Esophagus squamous epithelium (tissue), 5 donors: ENCODE results near the gene SERPINC1. TPM values are rescaled to one million over a fixed set of nuclear protein-coding genes. Genes with fewer than 3 reads are reported as not detected.

Experiments
- DNase-seq: peaks from one replicate; lab custom pipeline; 2025; lab: John Stamatoyannopoulos, UW
- H3K27ac ChIP-seq, 4 donors: fragments of 200-600 bp; sonication (generic); one replicate each; pipeline ENCODE4 v1.5.1; 2016 to 2019; ENCODE audit warnings: mild to moderate bottlenecking in 1 of 4
- H3K27me3 ChIP-seq, 4 donors: fragments of 200-600 bp; sonication (generic); 1 replicate in 3 of 4; 2 replicates in 1 of 4; pipeline versions ENCODE4 v1.5.1 to v1.6.0; 2017 to 2021; ENCODE audit warnings: antibody characterized with exemption in 1 of 4
- H3K36me3 ChIP-seq, 3 donors: fragments of 200-600 bp; sonication (generic); one replicate each; pipeline ENCODE4 v1.5.1; 2016 to 2019
- H3K4me1 ChIP-seq, 3 donors: fragments of 200-600 bp; sonication (generic); one replicate each; pipeline ENCODE4 v1.5.1; 2017 to 2019
- H3K4me3 ChIP-seq, 4 donors: fragments of 200-600 bp; sonication (generic); 1 replicate in 3 of 4; 2 replicates in 1 of 4; pipeline ENCODE4 v1.5.1; 2016 to 2019; ENCODE audit warnings: mild to moderate bottlenecking in 2 of 4, moderate library complexity in 1 of 4
- H3K9me3 ChIP-seq, 3 donors: fragments of 200-600 bp; sonication (generic); one replicate each; pipeline ENCODE4 v1.5.1; 2016 to 2019
- CTCF ChIP-seq, 6 experiments: fragments of 450-650 bp in 4 of 6; fragments of 200-600 bp in 2 of 6; sonication (generic) in 2 of 6; IDR thresholded peaks; one replicate each; pipeline ENCODE4 v1.5.1; 2016 to 2019; ENCODE audit warnings: antibody characterized with exemption in 6 of 6, mild to moderate bottlenecking in 4 of 6, moderate library complexity in 4 of 6
- POLR2A ChIP-seq, 4 donors: fragments of 450-650 bp; IDR thresholded peaks; one replicate each; pipeline ENCODE4 v1.6.1; 2017; ENCODE audit warnings: antibody characterized with exemption in 4 of 4, mild to moderate bottlenecking in 4 of 4, moderate library complexity in 3 of 4
- WGBS, 2 donors: methylation state at CpG; one replicate each; pipeline ENCODE4 v1.1.5; 2018; 5-methylcytosine and 5-hydroxymethylcytosine counted together
- intact Hi-C: fragments of 100-400 bp; cut with DNase I; formaldehyde crosslinking; loops from one replicate; pipeline ENCODE4 v1.15.0; 2022
- total RNA-seq, 4 donors: library from RNA; depleted of rRNA; stranded (reverse); fragments of >200 nt; gene quantifications; one replicate each; pipeline ENCODE4 v1.1.0, GENCODE V29; 2016
- donor health status: DM: yes; HTN: yes; CAD: no.

Gene SERPINC1
- total RNA-seq, 4 donors from 2014 or later: not detected

- DNase-seq: no peak
- Histone ChIP-seq H3K4me1 (no peaks in the 10 kb centered on the region), H3K27ac (no peak overlapping the region), H3K36me3 (no peaks in the 10 kb centered on the region), H3K27me3 (no peaks in the 10 kb centered on the region), H3K4me3 (no peak overlapping the region), H3K9me3 (no peaks in the 10 kb centered on the region)
- 79 to 80% methylated on average over 5 of the region's 5 CpGs for WGBS, 2 donors
- TF ChIP-seq CTCF (IDR thresholded peaks at IDR 0.05): no peak
- TF ChIP-seq POLR2A (IDR thresholded peaks at IDR 0.05): no peak
- intact Hi-C loops: no loop called here
Observed at GRCh38 chr1:173920861-173921260, 3.7 kb upstream of the SERPINC1 start.

- intact Hi-C loops: no loop called here
- H3K4me1 ChIP-seq: no peaks in the 10 kb centered on the region
- no peak overlapping the region for H3K27ac ChIP-seq
- H3K9me3 ChIP-seq: no peaks in the 10 kb centered on the region
- no peaks in the 10 kb centered on the region for H3K36me3 ChIP-seq
- WGBS, 2 donors: 90 to 91% methylated on average over 9 to 10 of the region's 12 CpGs
- no peaks in the 10 kb centered on the region for H3K27me3 ChIP-seq
- TF ChIP-seq POLR2A (IDR thresholded peaks at IDR 0.05) (no peak), CTCF (IDR thresholded peaks at IDR 0.05) (no peak)
- no peak for DNase-seq
- no peak overlapping the region for H3K4me3 ChIP-seq
Observed at GRCh38 chr1:173917635-173918493, 737 bp upstream of the SERPINC1 start.

GRCh38 chr1:173916667-173917066, 460 bp downstream of the SERPINC1 start:
- H3K27me3 ChIP-seq: no peaks in the 10 kb centered on the region
- intact Hi-C loops: no loop called here
- H3K9me3 ChIP-seq: no peaks in the 10 kb centered on the region
- WGBS, 2 donors: 71 to 78% methylated on average over 4 of the region's 4 CpGs
- TF ChIP-seq POLR2A (IDR thresholded peaks at IDR 0.05) (no peak), CTCF (IDR thresholded peaks at IDR 0.05) (no peak)
- no peak overlapping the region for H3K4me3 ChIP-seq
- DNase-seq: no peak
- no peaks in the 10 kb centered on the region for H3K36me3 ChIP-seq
- no peaks in the 10 kb centered on the region for H3K4me1 ChIP-seq
- H3K27ac ChIP-seq: no peak overlapping the region

- Histone ChIP-seq H3K27me3 (no peaks in the 10 kb centered on the region), H3K9me3 (no peaks in the 10 kb centered on the region), H3K4me1 (no peaks in the 10 kb centered on the region), H3K27ac (no peak overlapping the region), H3K4me3 (no peak overlapping the region), H3K36me3 (no peaks in the 10 kb centered on the region)
- DNase-seq: no peak
- TF ChIP-seq CTCF (IDR thresholded peaks at IDR 0.05): no peak
- no peak for TF ChIP-seq POLR2A (IDR thresholded peaks at IDR 0.05)
- intact Hi-C loops: no loop called here
- WGBS, 2 donors: 84 to 85% methylated on average over 2 of the region's 2 CpGs
Observed at GRCh38 chr1:173915596-173915995, 1.5 kb downstream of the SERPINC1 start.

GRCh38 chr1:173914366-173914871, 2.7 kb downstream of the SERPINC1 start:
- 73 to 82% methylated on average over 6 to 11 of the region's 13 CpGs for WGBS, 2 donors
- intact Hi-C loops: no loop called here
- Histone ChIP-seq H3K36me3 (no peaks in the 10 kb centered on the region), H3K4me3 (no peak overlapping the region), H3K27me3 (no peaks in the 10 kb centered on the region), H3K9me3 (no peaks in the 10 kb centered on the region), H3K4me1 (no peaks in the 10 kb centered on the region), H3K27ac (no peak overlapping the region)
- DNase-seq: no peak
- TF ChIP-seq CTCF (IDR thresholded peaks at IDR 0.05) (peak in 3 of 6 experiments; percentile 16 to 52 (median 35)), POLR2A (IDR thresholded peaks at IDR 0.05) (no peak)
